Adrenal gland (tissue), 19 donors: Measurements from ENCODE around the gene DAP3. TPM values are rescaled to one million over a fixed set of nuclear protein-coding genes. Genes with fewer than 3 reads are reported as not detected.
"Not testable (repeated sequence)": the region's sequence is repeated elsewhere in the genome, so short reads cannot be mapped to it uniquely, and the experiment has no call there.

Source experiments
- DNase-seq, 7 donors: peaks; one replicate each; pipeline ENCODE4 v3.0.0-alpha.2; 2019 to 2020
- H3K27ac ChIP-seq, 5 donors: fragments of 200-600 bp; sonication (generic) in 4 of 5; 1 replicate in 3 of 5; 2 replicates in 2 of 5; pipeline versions ENCODE4 v1.5.1 to v1.8.0; 2016 to 2020; ENCODE audit warnings: mild to moderate bottlenecking in 1 of 5
- H3K27me3 ChIP-seq: fragments of 200-600 bp; 2 replicates; pipeline ENCODE4 v1.8.0; 2021
- H3K36me3 ChIP-seq, 2 donors: fragments of 200-600 bp; replicated peaks in 1 of 2; 1 replicate in 1 of 2; 2 replicates in 1 of 2; pipeline versions ENCODE4 v1.5.1 to v1.8.0; 2018 to 2022
- H3K4me1 ChIP-seq, 2 donors: fragments of 200-600 bp; replicated peaks in 1 of 2; 1 replicate in 1 of 2; 2 replicates in 1 of 2; pipeline versions ENCODE4 v1.5.1 to v1.8.0; 2018 to 2021
- H3K4me3 ChIP-seq, 4 donors: fragments of 200-600 bp; sonication (generic) in 3 of 4; one replicate each; pipeline ENCODE4 v1.5.1; 2016 to 2018
- H3K9me3 ChIP-seq, 3 donors: fragments of 200-600 bp; sonication (generic) in 1 of 3; replicated peaks in 1 of 3; 1 replicate in 2 of 3; 2 replicates in 1 of 3; pipeline versions ENCODE4 v1.5.1 to v1.8.0; 2016 to 2021
- POLR2A ChIP-seq, 2 donors: fragments of 450-650 bp; IDR thresholded peaks; one replicate each; pipeline ENCODE4 v1.6.1; 2017; ENCODE audit warnings: antibody characterized with exemption in 2 of 2, mild to moderate bottlenecking in 2 of 2, moderate library complexity in 1 of 2
- WGBS, 4 donors: extraction: QIAGEN DNeasy Blood & Tissue Kit in 2 of 4; methylation state at CpG; one replicate each; pipeline versions ENCODE4 v1.1.5 to v1.1.7; 2013 to 2017; 5-methylcytosine and 5-hydroxymethylcytosine counted together
- intact Hi-C, 2 donors: fragments of 100-400 bp; cut with DNase I; formaldehyde crosslinking; loops; one replicate each; pipeline versions ENCODE4 v1.14.1 to v1.15.0; 2022 to 2023
- long read RNA-seq, 10 donors: library from polyadenylated mRNA in 3 of 10; unstranded in 2 of 10; stranded (forward) in 1 of 10; transcript quantifications; one replicate each; pipeline ENCODE4 v2.0.0 and lab custom pipeline, GENCODE V29; 2021 to 2026
- polyA plus RNA-seq, 3 donors: library from polyadenylated mRNA; stranded (reverse); fragments of 200-250 nt in 2 of 3; fragments of 350-450 nt in 1 of 3; fragmentation: Illumina TruSeq in 1 of 3; extraction: RNeasy Lipid Tissue Mini Kit (QIAGEN cat#74804) in 1 of 3; gene quantifications; one replicate each; pipeline ENCODE4 v1.2.3, GENCODE V29; 2013 to 2014
- total RNA-seq, 9 donors: library from RNA; depleted of rRNA in 4 of 9; stranded (reverse); fragments of >200 nt in 4 of 9; fragments of 120-200 nt in 1 of 9; fragmentation: NEBNext Ultra II Directional in 1 of 9; extraction: Animal tissue kit (Norgen Biotek cat#: 25700) in 1 of 9; gene quantifications; one replicate each; pipeline versions ENCODE4 v1.1.0 to v1.2.4, GENCODE V29; 2013 to 2023
- TF ChIP-seq, protein P1 (sequence below), 6 experiments: fragments of 450-650 bp in 4 of 6; fragments of 200-600 bp in 2 of 6; sonication (generic) in 1 of 6; IDR thresholded peaks; 1 replicate in 5 of 6; 2 replicates in 1 of 6; pipeline versions ENCODE4 v1.5.1 to v1.8.0; 2016 to 2021; ENCODE audit warnings: antibody characterized with exemption in 6 of 6, mild to moderate bottlenecking in 2 of 6, moderate library complexity in 1 of 6
- donor health status: healthy with polysubstance abuse.
- donor health status: Bipolar disorder and iron deficiency.
- donor health status: DM: yes; HTN: yes; CAD: no.
- donor health status: DM: no; HTN: no; CAD: no.
- donor health status: DM: no; HTN: no; CAD: no.
- donor health status: DM: yes; HTN: yes; CAD: no.

Gene DAP3
- 100 to 1,000 TPM in 6 of 9 donors, 10 to 100 TPM in 3; 85.4 to 186 (median 115) TPM for total RNA-seq
- polyA plus RNA-seq, result 100 to 1,000 TPM; 101 to 169 (median 114) TPM
- long read RNA-seq, donor 1, transcript DAP3-202 (13 exons, 2,089 nt), result minor isoform, 26 of 103 reads
- long read RNA-seq, donor 1, transcript DAP3-203 (12 exons, 1,470 nt), result minor isoform, 6 of 103 reads
- long read RNA-seq, donor 1, transcript DAP3-216 (2 exons, 679 nt), result major isoform, 38 of 103 reads
- long read RNA-seq, donor 1, partial matches to known transcripts, result 23 of 103 reads
- long read RNA-seq, donor 1, other reads (novel, unspliced or antisense), result 0 of 103 reads
- long read RNA-seq, donor 2, transcript DAP3-202 (13 exons, 2,089 nt), result minor isoform, 14 of 98 reads
- long read RNA-seq, donor 2, transcript DAP3-216 (2 exons, 679 nt), result major isoform, 33 of 98 reads
- long read RNA-seq, donor 2, partial matches to known transcripts, result 41 of 98 reads
- long read RNA-seq, donor 2, other reads (novel, unspliced or antisense), result 0 of 98 reads
- long read RNA-seq, donor 3, transcript DAP3-202 (13 exons, 2,089 nt), result major isoform, 27 of 54 reads
- long read RNA-seq, donor 3, transcript DAP3-216 (2 exons, 679 nt), result minor isoform, 11 of 54 reads
- long read RNA-seq, donor 3, transcript DAP3-201 (13 exons, 1,649 nt), result minor isoform, 10 of 54 reads
- long read RNA-seq, donor 3, partial matches to known transcripts, result 0 of 54 reads
- long read RNA-seq, donor 3, other reads (novel, unspliced or antisense), result 0 of 54 reads
- long read RNA-seq, donor 4, transcript DAP3-202 (13 exons, 2,089 nt), result major isoform, 33 of 59 reads
- long read RNA-seq, donor 4, transcript DAP3-201 (13 exons, 1,649 nt), result minor isoform, 6 of 59 reads
- long read RNA-seq, donor 4, partial matches to known transcripts, result 9 of 59 reads
- long read RNA-seq, donor 4, other reads (novel, unspliced or antisense), result 10 of 59 reads
- long read RNA-seq, donor 5, transcript DAP3-201 (13 exons, 1,649 nt), result minor isoform, 17 of 94 reads
- long read RNA-seq, donor 5, transcript DAP3-202 (13 exons, 2,089 nt), result major isoform, 44 of 94 reads
- long read RNA-seq, donor 5, partial matches to known transcripts, result 7 of 94 reads
- long read RNA-seq, donor 5, other reads (novel, unspliced or antisense), result 23 of 94 reads
- long read RNA-seq, donor 6, transcript DAP3-202 (13 exons, 2,089 nt), result major isoform, 15 of 33 reads
- long read RNA-seq, donor 6, partial matches to known transcripts, result 7 of 33 reads
- long read RNA-seq, donor 6, other reads (novel, unspliced or antisense), result 8 of 33 reads
- long read RNA-seq, donor 7, transcript DAP3-202 (13 exons, 2,089 nt), result minor isoform, 8 of 44 reads
- long read RNA-seq, donor 7, transcript DAP3-216 (2 exons, 679 nt), result major isoform, 30 of 44 reads
- long read RNA-seq, donor 7, partial matches to known transcripts, result 0 of 44 reads
- long read RNA-seq, donor 7, other reads (novel, unspliced or antisense), result 0 of 44 reads
- long read RNA-seq, donor 8, transcript DAP3-216 (2 exons, 679 nt), result major isoform, 51 of 100 reads
- long read RNA-seq, donor 8, transcript DAP3-201 (13 exons, 1,649 nt), result minor isoform, 7 of 100 reads
- long read RNA-seq, donor 8, transcript DAP3-209 (4 exons, 729 nt), result minor isoform, 6 of 100 reads
- long read RNA-seq, donor 8, transcript DAP3-202 (13 exons, 2,089 nt), result minor isoform, 33 of 100 reads
- long read RNA-seq, donor 8, partial matches to known transcripts, result 0 of 100 reads
- long read RNA-seq, donor 8, other reads (novel, unspliced or antisense), result 0 of 100 reads
- long read RNA-seq, donor 9, transcript DAP3-202 (13 exons, 2,089 nt), result minor isoform, 15 of 80 reads
- long read RNA-seq, donor 9, transcript DAP3-201 (13 exons, 1,649 nt), result minor isoform, 7 of 80 reads
- long read RNA-seq, donor 9, transcript DAP3-216 (2 exons, 679 nt), result major isoform, 20 of 80 reads
- long read RNA-seq, donor 9, partial matches to known transcripts, result 34 of 80 reads
- long read RNA-seq, donor 9, other reads (novel, unspliced or antisense), result 0 of 80 reads
- long read RNA-seq, donor 10, transcript DAP3-202 (13 exons, 2,089 nt), result minor isoform, 9 of 26 reads
- long read RNA-seq, donor 10, transcript DAP3-216 (2 exons, 679 nt), result major isoform, 12 of 26 reads
- long read RNA-seq, donor 10, partial matches to known transcripts, result 0 of 26 reads
- long read RNA-seq, donor 10, other reads (novel, unspliced or antisense), result 0 of 26 reads

DNA sequence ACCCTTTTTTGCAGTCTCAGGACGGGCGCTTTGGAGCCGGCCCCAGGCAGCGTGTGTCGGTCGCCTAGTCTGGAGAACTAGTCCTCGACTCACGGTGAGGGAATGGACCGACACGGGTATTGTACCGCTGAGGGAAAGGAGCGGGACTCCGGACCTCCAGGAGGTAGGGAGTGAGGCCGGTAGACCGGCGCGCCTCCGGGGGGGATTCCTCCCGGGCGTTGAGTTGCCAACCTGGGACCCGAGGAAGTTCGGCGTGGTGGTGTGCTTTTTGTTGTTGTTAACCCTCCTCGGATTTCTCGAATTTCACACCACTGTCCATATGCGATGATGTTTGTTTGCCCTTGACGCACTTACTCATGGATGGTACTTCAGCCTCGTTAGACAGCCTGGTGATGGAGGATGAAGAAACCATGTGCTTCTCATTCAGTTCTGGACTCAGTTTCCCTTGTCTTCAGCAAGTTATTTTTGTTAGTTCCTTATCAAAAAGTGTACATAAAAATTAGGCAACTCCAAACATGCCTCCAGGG, at the start of gene DAP3:
TSS of gene DAP3 (plus strand) at position 11 of the 527 bp plus-strand sequence. CDS start 20,689 bp downstream, outside the sequence.
- Histone ChIP-seq H3K4me3 (peak within 1 kb of the TSS; percentile 85 to 96 (median 89)), H3K27ac (peak within 1 kb of the TSS; percentile 91 to 99 (median 96)), H3K4me1 (peaks cover 6 to 36% of the 10 kb centered on the region in 2 donors)
- H3K9me3 ChIP-seq, H3K36me3 ChIP-seq, intact Hi-C loops, H3K27me3 ChIP-seq: not testable (repeated sequence)
- DNase-seq, result peak in 6 of 7 donors; percentile 80 to 88 (median 84)
- 0 to 1% (median 1%) methylated on average over 15 to 28 of the region's 28 CpGs for WGBS, 4 donors

DNA sequence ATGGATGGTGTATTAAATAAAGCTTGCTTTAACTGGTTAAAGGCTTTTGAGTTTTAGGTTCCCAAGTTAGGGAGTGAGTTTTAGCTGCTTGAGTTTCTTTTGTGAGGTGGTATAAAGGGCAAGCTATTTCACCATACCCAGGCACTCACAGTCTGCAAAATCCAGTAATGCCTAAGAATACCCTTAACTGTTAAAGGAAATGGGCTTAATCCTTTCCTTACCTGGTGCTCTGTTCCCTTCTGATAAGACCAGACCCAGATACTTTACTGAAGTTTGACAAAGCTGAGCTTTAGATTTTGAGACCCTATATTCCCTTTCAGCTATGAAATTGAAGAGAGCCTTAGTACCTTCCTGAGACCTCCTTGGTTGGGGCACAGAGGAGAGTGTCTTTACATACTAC, 48.5 kb upstream of the DAP3 start:
- Histone ChIP-seq H3K9me3 (no peaks in the 10 kb centered on the region), H3K36me3 (no peaks in the 10 kb centered on the region), H3K27me3 (no peaks in the 10 kb centered on the region), H3K4me1 (peaks cover 0 to 8% of the 10 kb centered on the region in 2 donors), H3K27ac (no peak overlapping the region), H3K4me3 (no peak overlapping the region)
- DNase-seq, result no peak
- TF ChIP-seq, protein P1, sequence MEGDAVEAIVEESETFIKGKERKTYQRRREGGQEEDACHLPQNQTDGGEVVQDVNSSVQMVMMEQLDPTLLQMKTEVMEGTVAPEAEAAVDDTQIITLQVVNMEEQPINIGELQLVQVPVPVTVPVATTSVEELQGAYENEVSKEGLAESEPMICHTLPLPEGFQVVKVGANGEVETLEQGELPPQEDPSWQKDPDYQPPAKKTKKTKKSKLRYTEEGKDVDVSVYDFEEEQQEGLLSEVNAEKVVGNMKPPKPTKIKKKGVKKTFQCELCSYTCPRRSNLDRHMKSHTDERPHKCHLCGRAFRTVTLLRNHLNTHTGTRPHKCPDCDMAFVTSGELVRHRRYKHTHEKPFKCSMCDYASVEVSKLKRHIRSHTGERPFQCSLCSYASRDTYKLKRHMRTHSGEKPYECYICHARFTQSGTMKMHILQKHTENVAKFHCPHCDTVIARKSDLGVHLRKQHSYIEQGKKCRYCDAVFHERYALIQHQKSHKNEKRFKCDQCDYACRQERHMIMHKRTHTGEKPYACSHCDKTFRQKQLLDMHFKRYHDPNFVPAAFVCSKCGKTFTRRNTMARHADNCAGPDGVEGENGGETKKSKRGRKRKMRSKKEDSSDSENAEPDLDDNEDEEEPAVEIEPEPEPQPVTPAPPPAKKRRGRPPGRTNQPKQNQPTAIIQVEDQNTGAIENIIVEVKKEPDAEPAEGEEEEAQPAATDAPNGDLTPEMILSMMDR (IDR thresholded peaks at IDR 0.05), result no peak
- TF ChIP-seq POLR2A (IDR thresholded peaks at IDR 0.05), result no peak
- intact Hi-C loops, result no loop called here

DNA sequence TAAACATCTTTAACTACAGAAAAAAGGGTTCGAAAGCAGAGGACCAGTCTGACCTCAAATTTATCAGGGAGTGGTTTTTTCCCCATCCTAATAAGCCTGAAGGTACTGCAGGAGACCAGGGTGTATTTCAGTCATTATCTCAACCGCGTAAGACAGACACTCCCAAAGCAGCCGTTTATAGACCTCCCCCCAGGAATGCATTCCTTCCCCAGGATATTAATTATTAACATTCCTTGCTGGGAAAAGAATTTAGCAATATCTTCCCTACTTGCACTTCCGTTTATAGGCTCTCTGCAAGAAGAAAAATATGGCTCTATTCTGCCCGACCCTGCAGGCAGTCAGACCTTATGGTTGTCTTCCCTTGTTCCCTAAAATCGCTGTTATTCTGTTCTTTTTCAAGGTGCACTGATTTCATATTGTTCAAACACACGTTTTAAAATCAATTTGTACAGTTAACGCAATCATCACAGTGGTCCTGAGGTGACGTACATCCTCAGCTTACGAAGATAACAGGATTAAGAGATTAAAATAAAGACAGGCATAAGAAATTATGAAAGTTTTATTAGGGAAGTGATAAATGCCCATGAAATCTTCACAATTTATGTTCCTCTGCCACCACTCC, 46.2 kb upstream of the DAP3 start:
- 80 to 88% (median 81%) methylated on average over 11 of the region's 11 CpGs for WGBS, 4 donors
- H3K4me1 ChIP-seq, result peaks cover 0 to 14% of the 10 kb centered on the region in 2 donors
- intact Hi-C loops, H3K36me3 ChIP-seq, H3K27ac ChIP-seq, H3K27me3 ChIP-seq, DNase-seq, H3K4me3 ChIP-seq, H3K9me3 ChIP-seq: not testable (repeated sequence)

DNA sequence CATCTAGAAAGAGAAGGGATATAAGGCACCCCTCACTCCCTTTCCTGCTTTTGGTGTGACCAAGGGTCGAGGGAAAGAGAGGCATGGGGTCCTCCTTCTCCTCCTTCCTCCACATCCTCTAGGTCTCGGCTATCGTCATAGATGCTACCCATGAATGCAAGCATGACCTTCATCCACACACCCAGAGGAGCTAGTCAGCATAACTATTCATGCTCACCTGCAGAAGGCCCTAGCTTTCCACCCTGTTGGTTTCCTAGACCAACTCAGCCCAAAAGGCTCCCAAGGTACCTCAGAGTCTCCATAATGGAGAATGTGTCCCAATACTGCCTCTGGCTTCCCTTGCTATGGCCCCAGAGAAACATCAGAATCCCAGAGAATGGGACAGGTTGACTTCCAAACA, 45.7 kb upstream of the DAP3 start:
- H3K4me3 ChIP-seq, result no peak overlapping the region
- intact Hi-C loops, result no loop called here
- H3K27ac ChIP-seq, result no peak overlapping the region
- no peaks in the 10 kb centered on the region for H3K27me3 ChIP-seq
- no peak for DNase-seq
- peaks cover 0 to 14% of the 10 kb centered on the region in 2 donors for H3K4me1 ChIP-seq
- no peaks in the 10 kb centered on the region for H3K9me3 ChIP-seq
- TF ChIP-seq POLR2A (IDR thresholded peaks at IDR 0.05), result no peak
- TF ChIP-seq, protein P1 (IDR thresholded peaks at IDR 0.05), result no peak
- no peaks in the 10 kb centered on the region for H3K36me3 ChIP-seq
- WGBS, 4 donors, result 74 to 90% (median 85%) methylated on average over 3 of the region's 3 CpGs
